Progenitor cell of endocrine pancreas (in vitro differentiated cells): ENCODE results near the gene SUCLG1. TPM values are rescaled to one million over a fixed set of nuclear protein-coding genes. Genes with fewer than 3 reads are reported as not detected.
A peak's percentile ranks its signal among the peaks of the same experiment; 100 is the strongest.

Experiments
- DNase-seq: peaks from one replicate; pipeline ENCODE4 v3.0.0; 2021; ENCODE audit warnings: low spot score; ENCODE audit not compliant: unreplicated experiment
- H3K27ac Mint-ChIP-seq: 2 replicates; pipeline ENCODE4 v1.8.0; 2021; ENCODE audit warnings: mild to moderate bottlenecking, moderate library complexity, mixed read lengths
- H3K27me3 Mint-ChIP-seq: 2 replicates; pipeline ENCODE4 v1.8.0; 2021; ENCODE audit warnings: mixed read lengths
- H3K36me3 Mint-ChIP-seq: 2 replicates; pipeline ENCODE4 v1.8.0; 2022; ENCODE audit warnings: mixed read lengths; ENCODE audit not compliant: insufficient read depth
- H3K4me1 Mint-ChIP-seq: 2 replicates; pipeline ENCODE4 v1.8.0; 2021; ENCODE audit warnings: low read depth, mixed read lengths
- H3K4me3 Mint-ChIP-seq: 2 replicates; pipeline ENCODE4 v1.8.0; 2021; ENCODE audit warnings: low read depth, mild to moderate bottlenecking, moderate library complexity, mixed read lengths
- H3K9me3 Mint-ChIP-seq: 2 replicates; pipeline ENCODE4 v1.8.0; 2021; ENCODE audit warnings: low read depth, mixed read lengths
- total RNA-seq: library from RNA; stranded (reverse); gene quantifications from 2 replicates; pipeline ENCODE4 v1.2.1, GENCODE V29; 2021
- TF ChIP-seq, protein P1 (sequence below): fragments of 200-600 bp; sonication (generic); IDR thresholded peaks from one replicate; pipeline ENCODE4 v1.5.0; 2021; ENCODE audit warnings: antibody characterized with exemption, mild to moderate bottlenecking; ENCODE audit not compliant: unreplicated experiment

Gene SUCLG1
- total RNA-seq, 1 donor from 2014 or later, result 85.0 TPM

DNA sequence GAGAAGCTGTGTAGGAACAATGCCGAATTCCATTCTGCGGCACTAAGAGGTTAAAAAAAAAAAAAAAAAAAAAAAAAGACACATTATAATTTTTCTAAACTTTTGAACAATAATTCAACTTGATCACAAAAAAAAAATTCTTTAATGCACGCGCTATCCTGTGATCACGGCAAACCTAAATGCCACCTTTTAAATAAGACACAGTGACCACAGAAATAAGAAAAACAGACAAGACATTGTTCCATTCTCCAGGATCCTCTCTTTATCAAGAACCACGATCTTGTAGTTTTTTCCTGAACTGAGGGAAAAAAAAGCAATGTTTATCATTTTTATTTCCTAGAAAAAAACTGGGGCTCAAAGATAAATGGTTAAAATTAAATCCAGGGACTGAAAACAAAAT lies 9.4 kb downstream of the SUCLG1 start:
- Mint-ChIP-seq H3K4me1 (peaks cover 31% of the 10 kb centered on the region), H3K27me3 (no peaks in the 10 kb centered on the region), H3K36me3 (peaks cover 19% of the 10 kb centered on the region), H3K4me3 (no peak overlapping the region), H3K9me3 (peaks cover 6% of the 10 kb centered on the region), H3K27ac (no peak overlapping the region)
- TF ChIP-seq, protein P1, sequence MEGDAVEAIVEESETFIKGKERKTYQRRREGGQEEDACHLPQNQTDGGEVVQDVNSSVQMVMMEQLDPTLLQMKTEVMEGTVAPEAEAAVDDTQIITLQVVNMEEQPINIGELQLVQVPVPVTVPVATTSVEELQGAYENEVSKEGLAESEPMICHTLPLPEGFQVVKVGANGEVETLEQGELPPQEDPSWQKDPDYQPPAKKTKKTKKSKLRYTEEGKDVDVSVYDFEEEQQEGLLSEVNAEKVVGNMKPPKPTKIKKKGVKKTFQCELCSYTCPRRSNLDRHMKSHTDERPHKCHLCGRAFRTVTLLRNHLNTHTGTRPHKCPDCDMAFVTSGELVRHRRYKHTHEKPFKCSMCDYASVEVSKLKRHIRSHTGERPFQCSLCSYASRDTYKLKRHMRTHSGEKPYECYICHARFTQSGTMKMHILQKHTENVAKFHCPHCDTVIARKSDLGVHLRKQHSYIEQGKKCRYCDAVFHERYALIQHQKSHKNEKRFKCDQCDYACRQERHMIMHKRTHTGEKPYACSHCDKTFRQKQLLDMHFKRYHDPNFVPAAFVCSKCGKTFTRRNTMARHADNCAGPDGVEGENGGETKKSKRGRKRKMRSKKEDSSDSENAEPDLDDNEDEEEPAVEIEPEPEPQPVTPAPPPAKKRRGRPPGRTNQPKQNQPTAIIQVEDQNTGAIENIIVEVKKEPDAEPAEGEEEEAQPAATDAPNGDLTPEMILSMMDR, result no peak
- DNase-seq, result no peak

DNA sequence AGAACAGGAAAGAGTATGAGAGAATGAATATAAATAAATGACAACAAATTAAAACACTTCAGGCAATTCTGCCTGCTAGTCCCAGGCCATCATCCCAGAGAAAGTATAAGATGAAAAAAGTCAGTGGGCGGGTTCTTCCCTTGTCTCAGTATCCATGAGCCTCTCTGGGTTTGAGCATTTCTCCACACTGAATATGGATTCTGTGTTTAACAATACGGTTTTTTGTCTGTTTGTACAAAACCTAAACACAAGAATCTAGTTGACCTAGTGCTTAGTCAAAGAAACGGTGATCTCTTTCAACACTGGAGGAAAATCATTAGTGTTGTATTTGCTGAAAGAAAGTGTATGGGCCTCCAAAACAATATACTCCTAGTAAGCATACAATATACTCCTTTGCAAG lies 10.0 kb downstream of the SUCLG1 start:
- no peak for DNase-seq
- peaks cover 21% of the 10 kb centered on the region for H3K36me3 Mint-ChIP-seq
- TF ChIP-seq, protein P1, result no peak
- H3K4me3 Mint-ChIP-seq, result no peak overlapping the region
- H3K27me3 Mint-ChIP-seq, result no peaks in the 10 kb centered on the region
- H3K4me1 Mint-ChIP-seq, result peaks cover 31% of the 10 kb centered on the region
- peak overlapping the region; percentile 19 for H3K27ac Mint-ChIP-seq
- peaks cover 6% of the 10 kb centered on the region for H3K9me3 Mint-ChIP-seq

DNA sequence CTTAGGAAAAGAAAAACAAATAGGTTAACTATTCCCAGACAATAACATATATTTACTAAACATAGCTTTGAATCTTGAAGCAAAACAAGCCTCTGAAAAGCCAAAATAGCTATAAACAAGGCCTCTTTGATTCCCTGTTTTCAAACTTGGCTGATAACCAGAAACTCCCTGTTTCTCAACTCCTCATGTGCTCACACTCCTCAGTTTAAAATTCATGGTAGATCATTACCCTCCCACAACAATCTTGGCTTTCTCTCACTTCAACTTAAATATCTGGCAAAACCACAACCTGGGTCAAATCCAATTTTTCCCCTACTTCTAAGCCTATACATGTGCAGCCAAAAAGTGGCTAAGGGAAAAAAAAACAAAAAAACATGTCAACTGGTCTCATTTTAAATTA lies 15.6 kb downstream of the SUCLG1 start:
- Mint-ChIP-seq H3K27ac (no peak overlapping the region), H3K9me3 (peaks cover 9% of the 10 kb centered on the region), H3K4me1 (peaks cover 5% of the 10 kb centered on the region), H3K36me3 (peaks cover 58% of the 10 kb centered on the region), H3K27me3 (no peaks in the 10 kb centered on the region), H3K4me3 (no peak overlapping the region)
- TF ChIP-seq, protein P1, result no peak
- no peak for DNase-seq

DNA sequence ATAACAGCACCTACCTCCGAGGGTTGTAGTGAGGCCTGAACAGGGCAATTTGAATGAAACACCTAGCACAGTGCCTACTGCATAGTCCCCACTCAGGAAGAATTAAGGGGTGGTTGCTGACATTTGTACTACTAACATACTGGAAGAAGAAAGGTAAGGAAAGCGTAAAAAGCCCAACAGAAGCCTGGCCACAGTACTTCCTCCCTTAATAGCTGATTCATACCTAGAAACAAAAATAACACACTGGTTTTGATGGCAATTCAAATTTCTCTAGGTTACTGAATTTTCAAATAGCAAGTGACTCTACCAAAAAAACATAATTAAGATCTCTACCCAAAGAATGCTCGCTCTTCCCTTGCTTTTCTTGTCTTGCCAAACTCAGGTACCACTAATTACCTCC lies 16.2 kb downstream of the SUCLG1 start:
- DNase-seq, result no peak
- peaks cover 60% of the 10 kb centered on the region for H3K36me3 Mint-ChIP-seq
- no peak overlapping the region for H3K4me3 Mint-ChIP-seq
- peaks cover 5% of the 10 kb centered on the region for H3K4me1 Mint-ChIP-seq
- H3K27ac Mint-ChIP-seq, result no peak overlapping the region
- no peaks in the 10 kb centered on the region for H3K27me3 Mint-ChIP-seq
- H3K9me3 Mint-ChIP-seq, result peaks cover 9% of the 10 kb centered on the region
- TF ChIP-seq, protein P1, result no peak

DNA sequence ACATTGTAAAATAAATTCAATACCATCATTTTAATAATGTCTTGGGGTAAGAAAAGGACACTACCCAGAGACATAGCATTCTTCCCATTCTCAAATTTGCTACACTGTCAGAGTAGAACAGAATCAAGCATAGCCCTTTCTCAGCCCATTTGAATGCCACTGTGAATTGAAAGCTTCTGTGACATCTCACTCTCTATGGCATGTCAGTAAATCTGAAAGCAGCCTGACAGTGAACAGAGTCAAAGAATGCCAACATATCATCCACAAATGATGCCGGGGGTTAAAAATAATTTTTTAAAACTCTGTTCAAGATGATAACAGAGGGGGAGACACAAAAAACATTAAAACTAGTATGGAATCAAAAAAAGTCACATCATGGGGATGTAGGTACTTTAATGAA lies 17.6 kb downstream of the SUCLG1 start:
- H3K9me3 Mint-ChIP-seq, result peaks cover 9% of the 10 kb centered on the region
- TF ChIP-seq, protein P1, result no peak
- DNase-seq, result no peak
- H3K27me3 Mint-ChIP-seq, result no peaks in the 10 kb centered on the region
- no peak overlapping the region for H3K27ac Mint-ChIP-seq
- no peak overlapping the region for H3K4me3 Mint-ChIP-seq
- peaks cover 62% of the 10 kb centered on the region for H3K36me3 Mint-ChIP-seq
- peaks cover 5% of the 10 kb centered on the region for H3K4me1 Mint-ChIP-seq
